Activated CD8-positive, alpha-beta memory T cell treated with anti-CD3 and anti-CD28 coated beads for 4 hours (primary cell): ENCODE results near the gene ATP6V0E1.

Source experiments
- DNase-seq, 2 donors: peaks; one replicate each; pipeline ENCODE4 v3.0.0-alpha.2; 2020; ENCODE audit warnings: low read depth in 2 of 2

Gene ATP6V0E1

DNA sequence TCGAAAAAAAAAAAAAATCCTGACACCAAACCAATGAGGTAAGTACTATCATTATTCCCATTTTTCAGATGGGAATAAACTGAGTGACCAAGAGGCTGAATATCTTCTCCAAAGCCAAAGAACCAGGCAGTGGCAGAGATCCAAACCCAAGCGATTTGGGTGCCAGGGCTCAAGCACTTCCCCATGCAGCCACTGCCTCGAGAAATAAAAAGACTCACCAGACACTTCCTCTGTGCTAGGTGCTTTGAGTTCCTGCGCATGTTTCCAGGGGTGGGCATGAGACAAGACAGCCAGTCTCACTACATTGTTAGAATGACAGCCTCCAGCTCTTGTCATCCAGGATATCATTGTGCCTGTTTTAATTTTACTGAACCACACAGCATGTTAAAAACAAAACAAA lies 26.6 kb upstream of the ATP6V0E1 start:
- no peak for DNase-seq

DNA sequence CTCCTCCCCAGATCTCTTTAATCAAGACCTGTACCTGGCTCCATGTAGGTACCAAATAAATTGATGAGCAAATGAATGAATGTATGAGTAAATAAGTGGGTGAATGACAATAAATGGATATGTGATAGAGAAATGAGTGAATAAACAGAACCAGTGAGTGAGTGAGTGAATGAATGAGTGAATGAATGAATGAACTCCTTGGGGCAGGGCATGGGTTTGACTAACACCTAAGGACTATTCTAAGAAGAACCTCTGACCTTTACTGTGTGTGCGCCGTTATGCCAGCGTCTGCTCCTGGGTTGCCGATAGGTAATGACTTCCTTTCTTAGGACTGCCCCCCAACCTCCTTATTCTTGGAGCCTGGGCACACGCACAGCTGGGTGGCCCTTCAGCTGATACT lies 26.1 kb upstream of the ATP6V0E1 start:
- DNase-seq: no peak

DNA sequence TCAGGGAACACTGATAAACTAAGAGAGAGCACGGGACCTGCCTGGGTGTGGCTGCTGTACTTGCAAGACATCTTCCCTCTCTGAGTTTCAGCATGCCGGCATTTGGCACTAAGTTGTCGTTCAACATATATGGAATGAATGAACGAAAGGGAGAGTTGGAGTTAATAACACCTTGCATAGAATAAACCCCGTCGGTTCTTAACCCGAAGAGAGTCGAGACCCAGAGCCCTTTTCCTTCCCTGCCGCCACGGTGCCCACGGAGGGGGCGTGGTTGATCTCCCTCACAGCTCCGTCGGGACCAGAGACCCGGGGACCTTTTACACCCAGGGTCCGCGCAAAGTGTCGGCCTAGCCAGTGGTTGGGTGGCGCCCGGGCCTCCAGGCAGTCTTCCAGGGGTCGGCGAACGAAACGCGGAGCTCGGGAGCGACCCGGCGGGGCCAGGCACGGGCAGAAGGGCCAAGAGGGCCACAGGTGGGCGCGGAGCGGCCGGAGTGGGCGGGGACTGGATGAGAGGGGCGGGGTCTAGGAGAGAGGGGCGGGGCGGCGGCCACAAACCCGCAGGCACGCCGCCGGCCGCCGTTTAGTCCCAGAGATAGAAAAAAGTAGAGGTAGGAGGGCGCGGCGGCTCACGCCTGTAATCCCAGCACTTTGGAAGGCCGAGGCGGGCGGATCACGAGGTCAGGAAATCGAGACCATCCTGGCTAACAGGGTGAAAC lies 25.1 kb upstream of the ATP6V0E1 start:
- peak; percentile 33 to 45 for DNase-seq

DNA sequence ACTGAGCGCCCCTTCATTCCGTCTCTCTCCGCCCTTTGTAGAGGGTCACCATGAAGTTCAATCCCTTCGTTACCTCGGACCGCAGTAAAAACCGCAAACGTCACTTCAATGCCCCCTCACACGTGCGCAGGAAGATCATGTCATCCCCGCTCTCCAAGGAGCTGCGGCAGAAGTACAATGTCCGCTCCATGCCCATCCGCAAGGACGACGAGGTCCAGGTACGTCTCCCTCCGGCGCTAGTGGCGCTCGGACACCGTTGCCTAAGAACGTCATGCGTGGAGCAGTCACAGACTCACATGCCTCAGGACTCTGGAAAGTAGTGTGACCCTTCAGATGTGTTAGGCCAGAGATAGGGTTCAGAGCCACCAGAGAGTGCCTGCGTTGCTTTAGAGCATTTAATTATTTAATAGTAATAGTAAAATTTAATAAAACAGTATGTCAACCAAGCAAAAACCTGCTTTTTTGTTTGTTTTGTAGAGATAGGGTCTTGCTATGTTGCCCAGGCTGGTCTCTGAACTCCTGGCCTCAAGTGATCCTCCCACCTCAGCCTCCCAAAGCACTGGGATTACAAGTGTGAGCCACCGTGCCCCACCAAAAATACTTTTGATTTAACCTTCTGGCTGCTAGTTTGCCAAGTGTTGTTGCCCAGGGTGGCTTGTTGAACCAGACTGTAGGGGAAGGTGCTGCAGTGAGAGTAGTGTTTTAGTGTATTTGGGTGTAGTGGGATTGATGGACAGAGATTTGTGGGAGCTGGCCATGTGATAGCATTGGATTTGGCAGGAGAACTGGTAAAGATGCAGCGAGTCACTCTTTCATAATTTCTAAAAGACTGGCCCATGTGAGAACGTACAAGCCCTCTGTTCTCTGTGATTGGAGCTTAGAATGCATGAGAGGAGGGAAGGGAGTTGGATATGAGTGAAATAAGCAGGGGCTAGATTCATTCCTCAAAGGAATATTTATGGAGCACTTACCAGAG lies 23.5 kb upstream of the ATP6V0E1 start:
- DNase-seq: no peak

DNA sequence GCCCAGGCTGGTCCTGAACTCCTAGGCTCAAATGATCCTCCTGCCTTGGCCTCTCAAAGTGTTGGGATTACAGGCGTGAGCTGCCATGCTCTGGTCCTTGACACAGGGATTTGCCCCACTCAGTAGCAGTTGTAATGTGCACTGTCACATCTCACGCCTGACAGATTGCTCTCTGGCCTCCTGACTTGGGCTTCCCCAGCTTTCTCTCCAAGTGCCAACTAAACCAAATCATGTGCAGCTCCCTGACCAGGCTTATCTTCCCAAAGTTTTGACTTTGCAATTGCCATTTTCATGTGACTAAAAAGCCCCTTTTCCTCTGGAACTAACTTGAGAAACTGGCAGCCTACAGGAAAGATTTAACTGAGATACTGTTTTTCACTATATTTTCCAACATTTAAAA lies 13.7 kb upstream of the ATP6V0E1 start:
- DNase-seq: no peak

DNA sequence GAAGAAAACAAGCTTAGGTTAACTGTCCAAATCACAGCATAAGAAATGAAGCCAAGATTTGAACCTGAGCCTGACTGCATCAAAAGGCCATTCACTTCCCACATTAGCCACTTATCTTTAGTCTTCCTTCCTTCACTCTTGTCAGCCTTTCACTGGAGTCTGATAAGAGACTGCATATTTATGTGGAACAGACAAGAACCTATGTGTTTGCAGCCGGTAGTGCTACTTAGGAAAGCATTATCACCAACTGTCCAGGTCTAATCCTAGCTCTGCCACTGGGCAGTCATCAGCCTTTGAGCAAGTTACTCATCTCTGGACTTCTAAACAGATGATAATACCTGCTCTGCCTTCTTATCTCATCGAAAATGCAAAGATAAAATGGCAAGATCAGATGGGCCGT lies 12.1 kb upstream of the ATP6V0E1 start:
- no peak for DNase-seq

DNA sequence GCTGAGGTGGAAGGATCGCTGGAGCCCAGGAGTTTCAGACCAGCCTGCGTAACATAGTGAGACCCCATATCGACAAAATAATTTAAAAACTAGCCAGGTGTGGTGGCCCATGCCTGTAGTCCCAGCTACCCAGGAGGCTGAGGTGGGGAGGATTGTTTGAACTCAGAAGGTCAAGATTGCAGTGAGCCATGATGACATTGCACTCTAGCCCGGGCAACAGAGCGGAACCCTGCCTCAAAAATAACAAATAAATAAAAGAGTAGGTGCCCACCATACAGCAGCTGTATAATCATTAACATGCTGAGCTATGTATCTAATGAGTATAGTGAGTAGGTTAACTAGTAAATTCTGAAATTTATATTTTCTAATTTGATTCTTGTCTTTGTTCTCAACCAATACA lies 11.0 kb upstream of the ATP6V0E1 start:
- DNase-seq: no peak

DNA sequence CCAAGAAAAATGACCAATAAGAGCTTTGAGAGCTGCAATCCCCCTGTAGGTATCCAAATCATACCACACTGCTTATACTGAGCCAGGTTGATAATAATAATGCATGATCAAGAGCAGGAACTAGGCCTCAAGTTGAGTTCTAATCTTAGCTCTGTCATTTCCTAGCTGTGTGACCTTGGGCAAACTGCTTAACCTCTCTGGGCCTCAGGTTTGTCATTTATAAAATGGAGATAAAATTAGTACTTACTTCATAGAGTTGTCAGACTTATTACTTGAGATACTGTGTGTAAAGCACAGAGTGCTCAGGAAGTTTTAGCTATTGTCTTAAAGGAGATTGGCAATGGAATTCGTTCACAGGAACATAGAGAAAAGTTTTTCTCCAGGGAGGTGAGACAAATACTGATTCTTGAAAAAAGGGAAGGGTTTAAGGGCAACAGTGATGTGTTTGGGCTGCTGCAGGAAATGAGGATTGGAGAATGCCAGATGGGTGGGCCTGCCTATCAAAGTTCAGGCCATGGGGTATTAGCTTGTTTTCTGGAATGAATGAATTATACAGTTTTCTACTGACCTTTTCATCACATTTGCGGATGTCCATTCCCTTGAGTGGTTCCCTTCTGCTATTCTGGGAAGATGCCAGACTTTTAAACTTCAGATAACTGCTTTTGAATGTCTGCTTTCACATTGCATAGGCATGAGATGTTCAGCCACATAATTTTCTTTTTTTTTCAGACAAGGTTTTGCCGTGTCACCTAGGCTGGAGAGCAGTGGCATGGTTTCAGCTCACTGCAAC lies 10.2 kb upstream of the ATP6V0E1 start:
- no peak for DNase-seq

DNA sequence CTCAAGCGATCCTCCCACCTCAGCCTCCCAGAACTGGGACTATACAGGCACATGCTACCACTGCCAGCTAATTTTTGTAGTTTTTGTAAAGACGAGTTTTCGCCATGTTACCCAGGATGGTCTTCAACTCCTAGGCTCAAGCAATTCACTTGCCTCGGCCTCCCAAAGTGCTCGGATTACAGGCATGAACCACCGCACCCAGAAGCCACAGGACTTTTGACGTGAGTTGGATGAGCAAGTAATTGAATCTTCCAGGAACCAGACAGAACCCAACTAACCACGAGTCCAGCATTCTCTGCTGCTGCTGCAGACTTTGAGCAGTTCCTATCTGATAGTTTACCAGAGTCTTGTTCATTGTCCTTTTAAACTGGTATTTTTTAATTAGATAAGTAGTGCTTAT lies 9.6 kb upstream of the ATP6V0E1 start:
- DNase-seq: no peak

DNA sequence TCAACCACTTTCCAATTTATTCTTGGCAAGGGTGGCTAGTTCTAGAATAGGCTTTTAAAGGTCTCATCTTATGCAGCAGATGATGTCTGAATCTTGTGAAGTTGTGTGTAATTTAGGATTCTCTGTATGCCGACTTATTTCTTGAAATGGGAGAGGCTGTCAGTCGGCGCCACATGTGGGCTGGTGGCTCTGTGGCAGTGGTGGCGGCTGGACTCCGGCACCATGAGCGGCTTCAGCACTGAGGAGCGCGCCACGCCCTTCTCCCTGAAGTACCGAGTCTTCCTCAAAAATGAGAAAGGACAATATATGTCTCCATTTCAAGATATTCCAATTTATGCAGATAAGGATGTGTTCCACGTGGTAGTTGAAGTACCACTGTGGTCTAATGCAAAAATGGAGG lies 8.3 kb upstream of the ATP6V0E1 start:
- DNase-seq: no peak

DNA sequence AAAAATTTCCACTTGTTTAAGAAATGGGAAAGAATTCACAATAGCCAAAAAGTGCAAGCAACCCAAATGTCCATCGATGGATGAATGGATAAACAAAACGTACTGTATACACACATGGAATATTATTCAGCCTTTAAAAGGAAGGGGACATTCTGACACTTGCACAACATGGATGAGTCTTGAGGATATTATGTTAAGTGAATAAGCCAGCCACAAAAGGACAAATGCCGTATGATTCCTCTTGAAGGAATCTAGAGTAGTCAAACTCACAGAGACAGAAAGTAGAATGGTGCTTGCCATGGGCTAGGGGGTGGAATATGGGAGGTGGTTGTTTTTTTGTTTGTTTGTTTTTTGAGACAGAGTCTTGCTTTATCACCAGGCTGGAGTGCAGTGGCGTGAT lies 3.8 kb upstream of the ATP6V0E1 start:
- DNase-seq: no peak

DNA sequence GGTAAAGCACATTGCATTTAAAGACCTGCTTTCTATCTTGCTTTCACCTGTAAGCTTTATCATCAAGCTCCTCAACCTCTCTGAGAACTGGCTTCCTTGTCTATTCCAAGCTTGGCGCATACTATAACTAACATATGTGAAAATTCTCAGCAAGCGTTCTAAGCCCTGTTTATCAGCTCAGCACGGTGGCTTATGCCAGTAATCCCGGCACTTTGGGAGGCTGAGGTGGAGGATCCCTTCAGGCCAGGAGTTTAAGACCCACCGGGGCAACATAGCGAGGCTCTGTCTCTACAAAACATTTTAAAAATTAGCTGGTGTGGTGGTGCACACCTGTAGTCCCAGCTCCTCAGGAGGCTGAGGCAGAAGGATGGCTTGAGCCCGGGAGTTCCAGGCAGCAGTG lies 1.6 kb upstream of the ATP6V0E1 start:
- no peak for DNase-seq

DNA sequence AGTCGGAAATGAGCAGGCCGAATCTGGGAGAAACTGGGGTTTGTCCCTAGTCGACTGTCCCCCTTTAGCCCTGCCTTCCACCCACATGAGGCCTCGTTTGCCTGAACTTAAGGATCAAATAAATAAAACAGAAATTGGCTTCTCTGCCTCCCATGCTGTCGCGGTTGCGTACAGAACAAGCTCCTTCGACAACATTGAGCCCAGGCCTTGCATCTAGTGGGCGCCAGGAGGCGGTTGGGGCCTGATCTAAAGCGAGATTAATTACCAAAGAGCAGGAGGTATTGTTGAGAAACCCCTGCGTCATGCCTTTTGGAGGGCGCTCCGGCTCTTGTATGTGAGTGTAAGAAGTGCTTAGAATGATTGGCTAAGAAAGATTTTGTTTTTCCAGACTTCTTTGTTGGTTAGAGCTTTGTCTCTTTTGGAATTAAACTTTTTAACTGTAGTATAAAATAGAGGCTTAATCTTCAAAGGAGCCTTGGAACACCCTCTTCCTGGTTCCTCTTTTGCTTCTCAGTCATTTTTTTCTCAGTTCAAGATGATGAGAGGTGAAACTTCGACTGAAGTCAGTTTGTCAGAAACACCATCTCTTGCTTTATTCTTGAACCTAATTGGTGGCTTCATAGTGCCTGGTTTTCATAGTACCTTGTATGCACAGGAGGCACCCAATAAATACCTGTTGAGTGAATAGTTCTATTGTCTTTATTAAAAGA lies 828 bp downstream of the ATP6V0E1 start:
- DNase-seq: peak; percentile 33 to 56

DNA sequence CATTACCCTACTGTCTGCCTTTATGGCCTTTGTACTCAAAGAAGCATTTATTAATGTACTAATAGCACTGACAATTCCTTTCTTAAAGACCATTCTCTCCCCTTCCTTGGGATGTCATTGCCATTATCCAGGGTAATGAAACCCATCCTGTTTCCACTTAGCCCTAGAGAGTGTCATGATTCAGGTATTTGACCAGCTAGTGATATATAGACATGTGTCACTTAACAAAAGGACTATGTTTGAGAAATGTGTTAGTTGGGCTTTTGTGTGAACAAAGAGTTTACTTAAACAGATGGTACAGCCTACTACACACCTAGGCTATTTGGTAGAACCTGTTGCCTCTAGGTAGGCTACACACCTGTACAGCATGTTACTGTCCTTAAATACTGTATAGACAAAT lies 2.0 kb downstream of the ATP6V0E1 start:
- DNase-seq: no peak

DNA sequence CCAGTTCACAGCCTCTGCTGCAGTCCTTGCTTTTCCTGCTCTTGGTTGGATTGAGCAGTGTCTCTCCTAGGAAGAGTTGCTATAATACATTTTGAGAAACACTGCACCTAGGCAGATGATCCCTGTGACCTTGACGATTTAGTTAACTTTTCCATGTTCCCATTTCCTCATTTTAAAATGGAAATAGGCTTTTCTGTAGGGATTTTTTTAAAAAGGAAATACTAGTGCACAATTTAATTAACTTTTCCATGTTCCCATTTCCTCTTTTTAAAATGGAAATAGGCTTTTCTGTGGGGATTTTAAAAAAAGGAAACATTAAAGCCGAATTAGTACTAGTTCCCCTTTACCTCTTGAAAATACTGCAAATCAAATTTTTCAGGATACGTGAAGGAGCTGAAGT lies 4.7 kb downstream of the ATP6V0E1 start:
- DNase-seq: no peak

DNA sequence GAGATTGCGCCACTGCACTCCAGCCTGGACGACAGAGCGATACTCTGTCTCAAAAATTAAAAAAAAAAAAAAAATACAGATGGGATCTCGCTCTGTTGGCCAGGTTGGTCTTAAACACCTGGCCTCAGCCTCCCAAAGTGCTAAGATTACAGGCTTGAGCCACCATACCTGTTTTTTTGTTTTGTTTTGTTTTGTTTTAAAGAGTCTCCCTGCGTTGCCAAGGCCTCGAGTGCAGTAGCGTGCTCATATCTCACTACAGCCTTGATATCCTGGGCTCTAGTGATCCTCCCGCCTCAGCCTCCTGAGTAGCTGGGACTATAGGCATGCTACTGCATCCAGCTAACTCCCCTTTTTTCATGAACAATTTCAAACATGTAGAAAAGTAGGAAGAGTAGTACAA lies 7.2 kb downstream of the ATP6V0E1 start:
- no peak for DNase-seq

DNA sequence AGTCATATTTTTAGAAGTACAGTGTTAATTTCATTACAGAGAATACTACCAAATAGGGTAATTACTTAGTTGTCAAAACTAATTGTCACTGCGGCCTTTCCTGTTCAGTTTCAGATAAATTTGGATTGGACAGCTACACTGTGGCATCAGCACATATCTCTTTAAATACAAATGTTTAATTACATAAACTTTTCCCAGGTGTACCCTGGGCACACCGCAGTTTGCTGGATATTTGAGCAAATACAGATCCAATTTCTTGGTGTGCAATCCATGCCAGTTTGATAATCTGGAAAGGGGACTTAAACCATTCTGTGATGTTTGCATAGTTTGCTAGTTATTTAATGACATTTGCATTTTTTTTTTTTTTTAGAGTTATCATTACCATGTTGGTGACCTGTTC lies 10.8 kb downstream of the ATP6V0E1 start:
- DNase-seq: no peak

DNA sequence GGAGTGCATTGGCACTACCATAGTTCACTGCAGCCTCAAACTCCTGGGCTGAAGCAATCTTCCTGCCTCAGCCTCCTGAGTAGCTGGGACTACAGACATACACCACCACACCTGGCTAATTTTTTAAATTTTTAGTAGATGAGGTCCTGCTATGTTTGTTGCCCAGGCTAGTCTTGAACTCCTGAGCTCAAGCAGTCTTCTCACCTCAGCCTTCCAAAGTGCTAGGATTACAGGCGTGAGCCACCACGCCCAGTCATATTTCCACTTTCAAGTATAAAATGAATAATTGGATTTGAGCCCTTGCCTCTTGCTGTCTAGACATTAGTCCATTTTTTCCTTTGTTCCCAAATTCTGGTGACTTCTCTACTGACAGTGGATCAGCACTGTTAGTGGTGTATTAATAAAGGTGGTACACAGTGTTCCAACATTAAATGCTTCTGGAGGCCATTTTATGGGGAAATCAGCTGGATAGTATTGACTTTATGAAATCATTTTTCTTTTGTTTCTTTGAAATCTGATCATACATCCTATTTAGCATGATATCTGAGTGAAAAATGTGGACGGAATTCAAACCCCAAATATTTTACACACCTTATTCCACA lies 15.9 kb downstream of the ATP6V0E1 start:
- DNase-seq: no peak

DNA sequence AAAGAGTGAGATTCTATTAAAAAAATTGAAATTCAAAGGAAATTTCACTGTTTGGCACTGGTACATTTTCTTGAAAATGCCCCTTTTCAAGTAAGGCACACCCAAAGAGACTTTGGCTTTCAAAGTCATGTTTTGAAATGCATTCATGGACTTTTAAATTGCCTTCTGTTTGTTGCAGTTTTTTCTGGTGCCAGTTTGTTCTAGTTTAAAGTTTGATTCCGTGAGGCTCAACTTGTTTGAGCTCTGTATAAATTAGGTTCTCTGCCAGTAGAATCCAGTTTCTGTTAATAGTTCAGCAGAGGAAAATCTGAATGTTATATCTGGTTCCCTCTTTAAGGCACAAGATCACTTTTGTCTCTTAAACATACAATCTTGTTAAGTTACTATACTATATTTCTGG lies 16.4 kb downstream of the ATP6V0E1 start:
- DNase-seq: no peak

DNA sequence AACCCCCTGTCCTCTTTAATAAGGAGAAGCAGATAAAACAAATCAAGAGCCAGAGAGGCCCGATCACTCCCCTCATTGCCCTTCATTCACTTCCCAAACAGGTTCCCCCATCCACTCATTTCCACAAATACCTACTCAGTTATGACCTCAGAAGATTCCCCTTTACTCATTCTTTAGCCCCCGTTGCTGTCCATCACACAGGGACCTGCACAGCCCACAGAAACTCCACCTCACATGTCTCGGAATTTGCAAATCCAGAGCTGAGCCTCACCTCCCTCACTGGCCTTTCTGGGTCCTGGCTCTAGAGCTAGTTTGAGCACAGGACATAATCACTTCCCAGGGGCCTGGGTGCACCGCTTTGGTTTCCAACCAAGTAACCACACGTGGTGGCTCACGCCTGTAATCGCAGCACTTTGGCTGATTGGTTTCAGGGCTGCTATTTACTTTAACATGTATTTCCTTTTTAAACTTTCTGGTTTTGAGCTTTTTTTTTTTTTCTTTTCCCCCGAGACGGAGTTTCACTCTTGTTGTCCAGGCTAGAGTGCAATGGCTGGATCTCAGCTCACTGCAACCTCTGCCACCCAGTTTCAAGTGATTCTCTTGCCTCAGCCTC lies 17.8 kb downstream of the ATP6V0E1 start:
- DNase-seq: peak in 1 of 2 donors; percentile 10

DNA sequence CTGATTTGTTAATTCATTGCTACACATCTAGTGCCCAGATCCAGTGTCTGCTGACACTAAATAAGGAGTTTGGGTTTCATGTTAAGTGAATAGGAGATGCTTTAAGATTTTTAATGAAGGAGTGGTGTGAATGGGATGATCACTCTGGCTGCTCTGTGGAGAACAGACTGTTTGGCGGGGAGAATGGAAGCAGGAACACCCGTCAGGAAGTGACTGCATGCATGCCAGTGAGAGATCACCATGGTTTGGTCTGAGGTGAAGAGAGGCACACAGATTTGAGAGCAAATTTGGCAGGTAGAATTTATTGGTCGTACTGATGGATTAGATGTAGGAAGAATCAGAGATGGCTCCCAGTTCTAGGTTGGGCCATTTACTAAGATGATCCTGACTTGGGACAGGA lies 19.8 kb downstream of the ATP6V0E1 start:
- no peak for DNase-seq
